SU-DHL-6 (cell line): ENCODE measurements around the gene CPT1B.

Experiments used
- H2AFZ ChIP-seq: fragments of 200-600 bp; sonication (generic); 2 replicates; pipeline ENCODE4 v1.6.1; 2014; ENCODE audit warnings: low read depth, mild to moderate bottlenecking, moderate library complexity, mixed read lengths, antibody characterized with exemption, low read length; ENCODE audit not compliant: severe bottlenecking
- H3F3A ChIP-seq: fragments of 200-600 bp; shearing (Covaris generic); 2 replicates; pipeline ENCODE4 v1.6.0; 2016; ENCODE audit warnings: antibody characterized with exemption, mild to moderate bottlenecking; ENCODE audit not compliant: insufficient read depth
- H3K27ac ChIP-seq: fragments of 200-600 bp; sonication (generic); 2 replicates; pipeline ENCODE4 v1.5.1; 2016; ENCODE audit warnings: low read depth, mild to moderate bottlenecking, low read length, moderate library complexity, mixed read lengths
- H3K27me3 ChIP-seq: fragments of 200-600 bp; sonication (generic), shearing (Covaris generic); 2 replicates; pipeline ENCODE4 v1.6.0; 2014; ENCODE audit warnings: mild to moderate bottlenecking, low read length
- H3K36me3 ChIP-seq: fragments of 200-600 bp; sonication (generic); 2 replicates; pipeline ENCODE4 v1.6.1; 2014; ENCODE audit warnings: mild to moderate bottlenecking, low read length, mixed read lengths
- H3K4me2 ChIP-seq: fragments of 300-600, 200-600 bp; shearing (Covaris generic), sonication (generic); 2 replicates; pipeline ENCODE4 v1.6.0; 2014; ENCODE audit warnings: low read length, low read depth, mild to moderate bottlenecking; ENCODE audit not compliant: poor library complexity, severe bottlenecking
- H3K4me3 ChIP-seq: fragments of 200-600 bp; sonication (generic); 2 replicates; pipeline ENCODE4 v1.5.1; 2014; ENCODE audit warnings: antibody characterized with exemption, low read length, mild to moderate bottlenecking, mixed read lengths; ENCODE audit not compliant: insufficient read depth, poor library complexity, severe bottlenecking
- H3K79me2 ChIP-seq: fragments of 200-600 bp; sonication (generic); 2 replicates; pipeline ENCODE4 v1.6.1; 2014; ENCODE audit warnings: mild to moderate bottlenecking, low read length, moderate library complexity; ENCODE audit not compliant: insufficient read depth
- H3K9ac ChIP-seq: fragments of 200-600 bp; sonication (generic); 2 replicates; pipeline ENCODE4 v1.7.0; 2014; ENCODE audit warnings: mild to moderate bottlenecking, low read length
- H3K9me2 ChIP-seq: fragments of 200-600 bp; sonication (generic); replicated peaks from 2 replicates; pipeline ENCODE4 v1.6.1; 2014; ENCODE audit warnings: low read length; ENCODE audit not compliant: insufficient read depth
- H3K9me3 ChIP-seq: fragments of 200-600 bp; sonication (generic); 2 replicates; pipeline ENCODE4 v1.6.1; 2014; ENCODE audit warnings: low read length, mixed read lengths; ENCODE audit not compliant: insufficient read depth
- H4K20me1 ChIP-seq: fragments of 200-600 bp; sonication (generic); 2 replicates; pipeline ENCODE4 v1.6.1; 2014; ENCODE audit warnings: low read depth, mild to moderate bottlenecking, antibody characterized with exemption, low read length, moderate library complexity, mixed read lengths
- EZH2phosphoT487 ChIP-seq: fragments of 200-600 bp; sonication (generic), shearing (Covaris generic); conservative IDR thresholded peaks from 2 replicates; pipeline ENCODE4 v1.6.1; 2018; ENCODE audit warnings: mild to moderate bottlenecking, antibody characterized with exemption, low read length, moderate library complexity, mixed read lengths
- TF ChIP-seq, protein P1 (sequence below): fragments of 200-600 bp; sonication (generic); IDR thresholded peaks from one replicate; pipeline ENCODE4 v1.5.1; 2017; ENCODE audit warnings: antibody characterized with exemption, mild to moderate bottlenecking, low read length, moderate library complexity; ENCODE audit not compliant: insufficient read depth, poor library complexity, severe bottlenecking

Gene CPT1B

DNA sequence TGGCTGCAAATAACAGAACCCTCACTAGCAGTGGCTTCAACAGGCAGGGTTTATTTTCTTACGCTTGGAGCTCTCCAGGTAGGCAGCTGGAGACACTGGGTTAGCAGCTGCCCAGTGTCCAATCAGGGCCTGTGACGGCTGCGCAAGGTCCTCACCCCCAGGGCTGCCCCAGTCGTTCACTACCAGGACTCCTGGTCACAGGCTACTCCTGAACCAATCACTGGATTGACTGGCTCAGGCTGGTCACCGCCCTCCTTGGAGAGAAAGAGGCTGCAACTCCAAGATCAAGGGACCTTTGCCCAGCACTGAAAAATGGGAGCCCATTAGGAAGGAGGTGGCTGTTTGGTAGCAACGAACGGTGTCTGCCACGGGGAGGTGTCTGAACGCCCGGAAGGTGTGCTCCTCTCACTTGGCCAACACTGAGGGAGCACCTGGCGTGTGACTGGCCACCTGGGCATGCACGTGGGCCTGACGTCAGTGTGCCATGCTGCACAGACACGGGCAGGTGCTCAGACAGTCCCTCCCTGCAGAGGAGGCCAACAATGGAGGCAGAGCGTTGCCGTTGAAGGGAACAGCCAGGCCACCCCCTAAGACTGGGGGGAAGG, 44.6 kb upstream of the CPT1B start:
- H3K27ac ChIP-seq = peak overlapping the region; percentile 85
- H3K9me3 ChIP-seq = no peaks in the 10 kb centered on the region

DNA sequence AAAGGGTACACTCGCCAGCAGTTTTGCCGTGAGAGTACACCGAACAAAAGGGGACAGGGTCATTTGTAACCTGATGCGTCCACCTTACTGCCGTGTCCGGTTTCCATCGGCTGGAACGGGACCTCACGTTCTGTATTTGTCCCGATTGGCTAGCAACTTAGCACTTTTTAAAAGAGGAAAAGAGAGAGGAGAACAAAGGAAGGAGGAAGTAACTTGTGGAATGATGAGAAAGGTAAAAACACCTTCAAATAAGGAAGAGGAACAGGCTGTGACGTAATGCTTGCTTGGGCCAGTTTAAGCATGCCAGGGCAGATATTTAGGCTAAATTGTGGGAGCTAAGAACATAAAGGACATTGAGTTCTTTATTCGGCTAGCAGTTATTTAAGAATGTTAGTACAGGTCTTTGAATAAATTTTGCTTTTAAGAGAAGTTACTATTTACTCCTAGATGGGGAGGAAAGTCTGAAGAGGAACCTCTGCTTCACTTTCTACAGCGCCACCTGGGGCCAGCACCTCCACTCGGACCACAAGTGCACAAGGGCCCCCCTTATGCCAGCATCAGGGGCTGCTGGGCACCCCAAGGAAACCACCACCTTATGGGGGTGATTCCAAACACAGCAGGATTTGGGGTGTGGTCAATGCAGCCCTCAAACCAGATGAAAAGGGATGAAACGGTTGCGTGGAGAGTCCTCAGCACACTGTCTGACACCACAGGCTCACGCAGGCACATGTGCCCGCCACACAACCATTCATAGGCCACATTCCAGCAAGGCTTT, 43.9 kb upstream of the CPT1B start:
- peak overlapping the region; percentile 50 for H3K4me3 ChIP-seq
- peak overlapping the region; percentile 85 for H3K27ac ChIP-seq
- H4K20me1 ChIP-seq = no peaks in the 10 kb centered on the region
- no peaks in the 10 kb centered on the region; the same call in 1 of the 2 replicates for H3K79me2 ChIP-seq
- H3K9me3 ChIP-seq = no peaks in the 10 kb centered on the region
- no peaks in the 10 kb centered on the region for H3K9me2 ChIP-seq
- peak overlapping the region; percentile 90 for H2AFZ ChIP-seq
- peak overlapping the region; percentile 52 for H3K9ac ChIP-seq
- no peaks in the 10 kb centered on the region for H3K36me3 ChIP-seq
- H3K4me2 ChIP-seq = peak overlapping the region; percentile 95
- H3F3A ChIP-seq = peaks cover 18% of the 10 kb centered on the region
- H3K27me3 ChIP-seq = no peaks in the 10 kb centered on the region
- TF ChIP-seq, protein P1, sequence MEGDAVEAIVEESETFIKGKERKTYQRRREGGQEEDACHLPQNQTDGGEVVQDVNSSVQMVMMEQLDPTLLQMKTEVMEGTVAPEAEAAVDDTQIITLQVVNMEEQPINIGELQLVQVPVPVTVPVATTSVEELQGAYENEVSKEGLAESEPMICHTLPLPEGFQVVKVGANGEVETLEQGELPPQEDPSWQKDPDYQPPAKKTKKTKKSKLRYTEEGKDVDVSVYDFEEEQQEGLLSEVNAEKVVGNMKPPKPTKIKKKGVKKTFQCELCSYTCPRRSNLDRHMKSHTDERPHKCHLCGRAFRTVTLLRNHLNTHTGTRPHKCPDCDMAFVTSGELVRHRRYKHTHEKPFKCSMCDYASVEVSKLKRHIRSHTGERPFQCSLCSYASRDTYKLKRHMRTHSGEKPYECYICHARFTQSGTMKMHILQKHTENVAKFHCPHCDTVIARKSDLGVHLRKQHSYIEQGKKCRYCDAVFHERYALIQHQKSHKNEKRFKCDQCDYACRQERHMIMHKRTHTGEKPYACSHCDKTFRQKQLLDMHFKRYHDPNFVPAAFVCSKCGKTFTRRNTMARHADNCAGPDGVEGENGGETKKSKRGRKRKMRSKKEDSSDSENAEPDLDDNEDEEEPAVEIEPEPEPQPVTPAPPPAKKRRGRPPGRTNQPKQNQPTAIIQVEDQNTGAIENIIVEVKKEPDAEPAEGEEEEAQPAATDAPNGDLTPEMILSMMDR = peak; percentile 75
- no peak for TF ChIP-seq EZH2phosphoT487

More for the DNA sequence above, 44.6 kb upstream of the CPT1B start:
- Histone ChIP-seq H3K4me2 (peak overlapping the region; percentile 95), H3K9ac (peak overlapping the region; percentile 52), H3K4me3 (no peak overlapping the region), H3K9me2 (no peaks in the 10 kb centered on the region), H3K79me2 (no peaks in the 10 kb centered on the region; the same call in 1 of the 2 replicates), H2AFZ (no peak overlapping the region), H4K20me1 (no peaks in the 10 kb centered on the region), H3F3A (peaks cover 18% of the 10 kb centered on the region), H3K27me3 (no peaks in the 10 kb centered on the region), H3K36me3 (no peaks in the 10 kb centered on the region)
- TF ChIP-seq, protein P1 = no peak
- TF ChIP-seq EZH2phosphoT487 = no peak

DNA sequence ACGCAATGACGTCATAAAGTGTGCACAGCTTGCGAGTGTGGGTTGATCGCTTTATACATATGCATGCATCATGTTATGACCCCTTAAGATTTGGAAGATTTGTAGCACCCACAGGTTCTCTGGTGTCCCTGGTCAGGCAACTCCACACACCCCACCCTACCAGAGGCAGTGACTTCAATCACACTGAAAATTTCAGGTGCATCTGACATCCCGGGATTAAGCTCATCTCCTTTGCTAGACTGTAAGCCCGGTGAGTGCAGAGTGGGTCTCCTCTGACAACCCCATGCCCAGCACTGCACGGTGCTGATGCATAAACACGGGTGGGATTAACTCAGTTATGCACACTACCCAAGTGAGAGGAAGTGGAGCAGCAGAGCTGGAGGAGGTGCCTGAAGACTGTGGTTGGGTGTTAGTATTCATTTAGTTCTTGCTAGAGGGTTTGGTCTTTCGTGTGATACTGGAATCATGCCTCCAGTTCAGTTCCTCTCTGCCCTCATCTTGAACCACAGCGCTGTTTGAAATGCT, 43.2 kb upstream of the CPT1B start:
- Histone ChIP-seq H3K79me2 (no peaks in the 10 kb centered on the region), H4K20me1 (no peaks in the 10 kb centered on the region), H3K9ac (peak overlapping the region; percentile 52), H3F3A (peaks cover 18% of the 10 kb centered on the region), H3K27me3 (no peaks in the 10 kb centered on the region), H3K4me2 (peak overlapping the region; percentile 95), H3K27ac (peak overlapping the region; percentile 85), H3K36me3 (no peaks in the 10 kb centered on the region), H3K4me3 (peak overlapping the region; percentile 50), H2AFZ (peak overlapping the region; percentile 90), H3K9me3 (no peaks in the 10 kb centered on the region), H3K9me2 (no peaks in the 10 kb centered on the region)
- no peak for TF ChIP-seq EZH2phosphoT487
- TF ChIP-seq, protein P1 = no peak
